HEK293T (cell line): Measurements from ENCODE around the gene CCL24.

ENCODE experiments used
- ARNT ChIP-seq: fragments of 450-650 bp; IDR thresholded peaks from 2 replicates; pipeline ENCODE4 v1.6.1; 2017; ENCODE audit warnings: mild to moderate bottlenecking
- BHLHE40 ChIP-seq: fragments of 450-650 bp; IDR thresholded peaks from 2 replicates; pipeline ENCODE4 v1.6.1; 2016; ENCODE audit warnings: mild to moderate bottlenecking, moderate library complexity, borderline replicate concordance
- CTBP1 ChIP-seq: fragments of 450-650 bp; IDR thresholded peaks from 2 replicates; pipeline ENCODE4 v1.6.1; 2016; ENCODE audit warnings: borderline replicate concordance
- FOXA1 ChIP-seq: fragments of 450-650 bp; IDR thresholded peaks from 2 replicates; pipeline ENCODE4 v1.6.1; 2016; ENCODE audit warnings: mild to moderate bottlenecking
- FOXK2 ChIP-seq: fragments of 450-650 bp; IDR thresholded peaks from 2 replicates; pipeline ENCODE4 v1.6.1; 2016; ENCODE audit warnings: mild to moderate bottlenecking
- FOXM1 ChIP-seq: fragments of 450-650 bp; IDR thresholded peaks from 2 replicates; pipeline ENCODE4 v1.6.1; 2017; ENCODE audit warnings: mild to moderate bottlenecking, borderline replicate concordance
- HDGF ChIP-seq: fragments of 450-650 bp; IDR thresholded peaks from 2 replicates; pipeline ENCODE4 v1.6.1; 2017; ENCODE audit warnings: antibody characterized with exemption, borderline replicate concordance
- LEF1 ChIP-seq: fragments of 450-650 bp; IDR thresholded peaks from 2 replicates; pipeline ENCODE4 v1.6.1; 2017; ENCODE audit warnings: mild to moderate bottlenecking, borderline replicate concordance
- PKNOX1 ChIP-seq: fragments of 450-650 bp; IDR thresholded peaks from 2 replicates; pipeline ENCODE4 v1.6.1; 2016
- SP1 ChIP-seq: fragments of 450-650 bp; IDR thresholded peaks from 2 replicates; pipeline ENCODE4 v1.6.1; 2017
- SUZ12 ChIP-seq: fragments of 450-650 bp; IDR thresholded peaks from 2 replicates; pipeline ENCODE4 v1.6.1; 2016; ENCODE audit warnings: mild to moderate bottlenecking
- TARDBP ChIP-seq: fragments of 450-650 bp; IDR thresholded peaks from 2 replicates; pipeline ENCODE4 v1.6.1; 2016

GRCh38 chr7:75823198-75823910, 9.7 kb upstream of the CCL24 start:
- TF ChIP-seq BHLHE40 (no peak), ARNT (no peak), SUZ12 (no peak), SP1 (no peak), PKNOX1 (no peak), FOXM1 (no peak), TARDBP (no peak), FOXK2 (no peak), HDGF (no peak), FOXA1 (no peak), CTBP1 (no peak), LEF1 (no peak)
